Neural progenitor cell (in vitro differentiated cells): ENCODE data around the gene GTF2IRD1. TPM values are rescaled to one million over a fixed set of nuclear protein-coding genes. Genes with fewer than 3 reads are reported as not detected.
"Not testable (repeated sequence)": the region's sequence is repeated elsewhere in the genome, so short reads cannot be mapped to it uniquely, and the experiment has no call there.

Experiments used
- DNase-seq: peaks from one replicate; pipeline ENCODE4 v3.0.0-alpha.2; 2016; ENCODE audit warnings: low spot score
- H2AFZ ChIP-seq: fragments of 200-600 bp; sonication (generic); replicated peaks from 2 replicates; pipeline ENCODE4 v1.6.1; 2016; ENCODE audit warnings: antibody characterized with exemption
- H3F3A ChIP-seq: fragments of 200-600 bp; sonication (generic); 2 replicates; pipeline ENCODE4 v1.6.1; 2016; ENCODE audit warnings: antibody characterized with exemption, low read depth
- H3K27ac ChIP-seq: fragments of 200-600 bp; sonication (generic); 2 replicates; pipeline ENCODE4 v1.5.1; 2016; ENCODE audit warnings: mild to moderate bottlenecking
- H3K27me3 ChIP-seq: fragments of 200-600 bp; sonication (generic); 2 replicates; pipeline ENCODE4 v1.6.1; 2016; ENCODE audit warnings: mild to moderate bottlenecking, moderate library complexity
- H3K36me3 ChIP-seq: fragments of 200-600 bp; sonication (generic); 2 replicates; pipeline ENCODE4 v1.5.1; 2016
- H3K4me1 ChIP-seq: fragments of 200-600 bp; sonication (generic); 2 replicates; pipeline ENCODE4 v1.6.1; 2016; ENCODE audit warnings: mixed run types
- H3K4me2 ChIP-seq: fragments of 200-600 bp; sonication (generic); 2 replicates; pipeline ENCODE4 v1.6.1; 2016
- H3K4me3 ChIP-seq: fragments of 200-600 bp; sonication (generic); 2 replicates; pipeline ENCODE4 v1.5.1; 2016
- H3K79me2 ChIP-seq: fragments of 200-600 bp; sonication (generic); 2 replicates; pipeline ENCODE4 v1.6.1; 2016; ENCODE audit warnings: low read depth
- H3K9ac ChIP-seq: fragments of 200-600 bp; sonication (generic); 2 replicates; pipeline ENCODE4 v1.6.1; 2016
- H3K9me3 ChIP-seq: fragments of 200-600 bp; sonication (generic); 2 replicates; pipeline ENCODE4 v1.5.1; 2016; ENCODE audit warnings: low read depth
- H4K20me1 ChIP-seq: fragments of 200-600 bp; sonication (generic); 2 replicates; pipeline ENCODE4 v1.6.1; 2016; ENCODE audit warnings: low read depth
- H3K27ac Mint-ChIP-seq: 3 replicates; pipeline ENCODE4 v1.8.0; 2021; ENCODE audit warnings: mixed read lengths
- H3K27me3 Mint-ChIP-seq: 2 replicates; pipeline ENCODE4 v1.8.0; 2022; ENCODE audit warnings: low read depth, mild to moderate bottlenecking, inconsistent platforms, moderate library complexity, mixed read lengths; ENCODE audit not compliant: insufficient read depth
- H3K36me3 Mint-ChIP-seq: 3 replicates; pipeline ENCODE4 v1.8.0; 2021; ENCODE audit warnings: mixed read lengths
- H3K4me1 Mint-ChIP-seq: 3 replicates; pipeline ENCODE4 v1.8.0; 2021; ENCODE audit warnings: mixed read lengths
- H3K4me3 Mint-ChIP-seq: 3 replicates; pipeline ENCODE4 v1.8.0; 2021; ENCODE audit warnings: mild to moderate bottlenecking, moderate library complexity, mixed read lengths
- H3K9me3 Mint-ChIP-seq: 3 replicates; pipeline ENCODE4 v1.8.0; 2020; ENCODE audit warnings: mixed read lengths
- CTCF ChIP-seq: fragments of 200-600 bp; sonication (generic); IDR thresholded peaks from 2 replicates; pipeline ENCODE4 v1.5.1; 2017; ENCODE audit warnings: antibody characterized with exemption, mild to moderate bottlenecking
- EZH2 ChIP-seq: fragments of 200-600 bp; sonication (generic); IDR thresholded peaks from 2 replicates; pipeline ENCODE4 v1.6.1; 2017; ENCODE audit warnings: antibody characterized with exemption, mild to moderate bottlenecking, moderate library complexity
- EZH2phosphoT487 ChIP-seq: fragments of 200-600 bp; sonication (generic); IDR thresholded peaks from 2 replicates; pipeline ENCODE4 v1.6.1; 2017; ENCODE audit warnings: antibody characterized with exemption
- total RNA-seq: library from RNA; depleted of rRNA; stranded (reverse); fragments of >200 nt; gene quantifications from 2 replicates; pipeline ENCODE4 v1.2.3, GENCODE V29; 2015; ENCODE audit warnings: low replicate concordance

The GTF2IRD1 gene
- total RNA-seq, 1 donor from 2014 or later = 25.6 TPM

- H3K27me3 ChIP-seq = no peaks in the 10 kb centered on the region
- Mint-ChIP-seq H3K27me3 (no peaks in the 10 kb centered on the region), H3K9me3 (no peaks in the 10 kb centered on the region), H3K4me1 (peaks cover 2% of the 10 kb centered on the region), H3K4me3 (no peak overlapping the region), H3K27ac (no peak overlapping the region), H3K36me3 (peaks cover 11% of the 10 kb centered on the region)
- H3F3A ChIP-seq = peaks cover 8% of the 10 kb centered on the region
- H3K79me2 ChIP-seq = peaks cover 67% of the 10 kb centered on the region
- H3K9me3 ChIP-seq = no peaks in the 10 kb centered on the region
- H3K4me1 ChIP-seq = no peaks in the 10 kb centered on the region
- no peak overlapping the region for H3K27ac ChIP-seq
- H3K9ac ChIP-seq = no peak overlapping the region
- DNase-seq = no peak
- no peak overlapping the region for H3K4me2 ChIP-seq
- H3K36me3 ChIP-seq = no peaks in the 10 kb centered on the region
- no peak overlapping the region for H3K4me3 ChIP-seq
- peaks cover 91% of the 10 kb centered on the region for H4K20me1 ChIP-seq
- no peak for TF ChIP-seq EZH2phosphoT487
- TF ChIP-seq EZH2 = no peak
- TF ChIP-seq CTCF = no peak
- H2AFZ ChIP-seq = no peak overlapping the region
Observed at GRCh38 chr7:74506325-74506724, 52.6 kb downstream of the GTF2IRD1 start.

GRCh38 chr7:74507538-74508319 is 54.0 kb downstream of the GTF2IRD1 start:
- Mint-ChIP-seq H3K36me3 (peaks cover 12% of the 10 kb centered on the region), H3K27ac (no peak overlapping the region), H3K4me1 (peaks cover 2% of the 10 kb centered on the region), H3K27me3 (no peaks in the 10 kb centered on the region), H3K9me3 (no peaks in the 10 kb centered on the region), H3K4me3 (no peak overlapping the region)
- Histone ChIP-seq H3K4me3 (no peak overlapping the region), H4K20me1 (peaks cover 77% of the 10 kb centered on the region), H3F3A (peaks cover 8% of the 10 kb centered on the region), H2AFZ (no peak overlapping the region), H3K9ac (no peak overlapping the region), H3K9me3 (no peaks in the 10 kb centered on the region), H3K79me2 (peaks cover 53% of the 10 kb centered on the region), H3K27me3 (no peaks in the 10 kb centered on the region), H3K4me2 (no peak overlapping the region), H3K4me1 (no peaks in the 10 kb centered on the region), H3K27ac (no peak overlapping the region), H3K36me3 (no peaks in the 10 kb centered on the region)
- TF ChIP-seq CTCF = no peak
- TF ChIP-seq EZH2phosphoT487 = no peak
- no peak for TF ChIP-seq EZH2
- DNase-seq = no peak

- not testable (repeated sequence) for H3K27me3 ChIP-seq, H3K9me3 ChIP-seq, H3K27ac ChIP-seq, H3K4me2 ChIP-seq, H3K4me1 Mint-ChIP-seq, H3K36me3 Mint-ChIP-seq, H3K4me3 Mint-ChIP-seq, H3F3A ChIP-seq, H3K27ac Mint-ChIP-seq, H3K27me3 Mint-ChIP-seq, DNase-seq, H3K36me3 ChIP-seq, H2AFZ ChIP-seq, H3K9ac ChIP-seq, H3K9me3 Mint-ChIP-seq, H3K4me1 ChIP-seq, H3K4me3 ChIP-seq
- Histone ChIP-seq H4K20me1 (peaks cover 67% of the 10 kb centered on the region), H3K79me2 (peaks cover 37% of the 10 kb centered on the region)
Observed at GRCh38 chr7:74509453-74509852, 55.7 kb downstream of the GTF2IRD1 start.

DNA sequence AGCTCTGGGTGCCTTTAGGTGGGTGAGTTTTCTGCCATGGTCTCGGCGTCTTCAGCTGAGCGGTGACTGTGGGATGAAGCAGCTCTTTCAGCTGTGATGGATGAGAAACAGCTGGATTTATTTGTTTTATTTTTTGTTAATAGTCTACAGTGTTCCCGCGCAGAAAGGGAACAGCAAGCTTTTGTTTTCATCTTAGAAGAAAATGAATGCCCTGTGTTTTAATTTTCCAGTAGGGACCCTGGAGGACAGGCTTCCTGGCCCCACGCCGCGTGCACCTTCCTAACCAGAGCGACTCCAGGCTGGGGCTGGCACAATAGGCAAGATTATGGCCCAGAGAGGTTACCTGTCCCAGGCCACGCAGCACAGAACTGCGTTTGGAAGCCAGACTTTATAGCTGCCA is 57.6 kb downstream of the GTF2IRD1 start:
- H3F3A ChIP-seq = peaks cover 4% of the 10 kb centered on the region
- H3K9ac ChIP-seq = no peak overlapping the region
- H2AFZ ChIP-seq = no peak overlapping the region
- Mint-ChIP-seq H3K4me3 (no peak overlapping the region), H3K36me3 (peaks cover 14% of the 10 kb centered on the region), H3K27ac (no peak overlapping the region), H3K9me3 (no peaks in the 10 kb centered on the region), H3K27me3 (no peaks in the 10 kb centered on the region), H3K4me1 (no peaks in the 10 kb centered on the region)
- no peaks in the 10 kb centered on the region for H3K9me3 ChIP-seq
- DNase-seq = no peak
- H3K4me2 ChIP-seq = no peak overlapping the region
- H3K27ac ChIP-seq = no peak overlapping the region
- no peak for TF ChIP-seq EZH2
- TF ChIP-seq EZH2phosphoT487 = no peak
- no peak for TF ChIP-seq CTCF
- H3K4me1 ChIP-seq = no peaks in the 10 kb centered on the region
- H3K4me3 ChIP-seq = no peak overlapping the region
- H3K79me2 ChIP-seq = peaks cover 19% of the 10 kb centered on the region
- H3K27me3 ChIP-seq = no peaks in the 10 kb centered on the region
- no peaks in the 10 kb centered on the region for H3K36me3 ChIP-seq
- H4K20me1 ChIP-seq = peaks cover 48% of the 10 kb centered on the region
